PC-3 (cell line): ENCODE results near the gene EDN2.

ENCODE experiments used
- EZH2 ChIP-seq: fragments of 300-600 bp; sonication (generic); IDR thresholded peaks from one replicate; pipeline ENCODE4 v1.6.1; 2017; ENCODE audit warnings: antibody characterized with exemption, mild to moderate bottlenecking, low read length; ENCODE audit not compliant: unreplicated experiment
- TF ChIP-seq, protein P1 (sequence below): fragments of 300-600 bp; sonication (generic); conservative IDR thresholded peaks from 2 replicates; pipeline ENCODE4 v1.5.1; 2017; ENCODE audit warnings: antibody characterized with exemption, low read depth, mild to moderate bottlenecking, low read length

DNA sequence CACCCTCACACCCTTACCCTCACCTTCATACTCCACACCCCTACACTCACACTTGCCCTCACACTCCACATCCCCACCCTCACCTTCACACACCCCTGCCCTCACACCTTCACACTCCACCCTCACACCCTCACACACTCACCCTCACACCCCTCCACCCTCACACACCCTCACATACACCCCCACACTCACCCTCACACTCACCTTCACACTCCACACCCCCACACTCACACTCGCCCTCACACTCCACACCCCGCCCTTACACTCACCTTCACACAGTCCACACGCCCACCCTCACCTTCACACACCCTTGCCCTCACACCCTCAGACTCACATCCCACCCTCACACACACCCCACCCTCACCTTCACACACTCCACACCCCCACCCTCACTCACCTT is 43.6 kb upstream of the EDN2 start:
- TF ChIP-seq, protein P1, sequence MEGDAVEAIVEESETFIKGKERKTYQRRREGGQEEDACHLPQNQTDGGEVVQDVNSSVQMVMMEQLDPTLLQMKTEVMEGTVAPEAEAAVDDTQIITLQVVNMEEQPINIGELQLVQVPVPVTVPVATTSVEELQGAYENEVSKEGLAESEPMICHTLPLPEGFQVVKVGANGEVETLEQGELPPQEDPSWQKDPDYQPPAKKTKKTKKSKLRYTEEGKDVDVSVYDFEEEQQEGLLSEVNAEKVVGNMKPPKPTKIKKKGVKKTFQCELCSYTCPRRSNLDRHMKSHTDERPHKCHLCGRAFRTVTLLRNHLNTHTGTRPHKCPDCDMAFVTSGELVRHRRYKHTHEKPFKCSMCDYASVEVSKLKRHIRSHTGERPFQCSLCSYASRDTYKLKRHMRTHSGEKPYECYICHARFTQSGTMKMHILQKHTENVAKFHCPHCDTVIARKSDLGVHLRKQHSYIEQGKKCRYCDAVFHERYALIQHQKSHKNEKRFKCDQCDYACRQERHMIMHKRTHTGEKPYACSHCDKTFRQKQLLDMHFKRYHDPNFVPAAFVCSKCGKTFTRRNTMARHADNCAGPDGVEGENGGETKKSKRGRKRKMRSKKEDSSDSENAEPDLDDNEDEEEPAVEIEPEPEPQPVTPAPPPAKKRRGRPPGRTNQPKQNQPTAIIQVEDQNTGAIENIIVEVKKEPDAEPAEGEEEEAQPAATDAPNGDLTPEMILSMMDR = no peak
- TF ChIP-seq EZH2 = no peak
